ENCODE measurements around the gene ICAM4.
A peak's percentile ranks its signal among the peaks of the same experiment; 100 is the strongest.
"Not testable (repeated sequence)": the region's sequence is repeated elsewhere in the genome, so short reads cannot be mapped to it uniquely, and the experiment has no call there.

Gene ICAM4

DNA sequence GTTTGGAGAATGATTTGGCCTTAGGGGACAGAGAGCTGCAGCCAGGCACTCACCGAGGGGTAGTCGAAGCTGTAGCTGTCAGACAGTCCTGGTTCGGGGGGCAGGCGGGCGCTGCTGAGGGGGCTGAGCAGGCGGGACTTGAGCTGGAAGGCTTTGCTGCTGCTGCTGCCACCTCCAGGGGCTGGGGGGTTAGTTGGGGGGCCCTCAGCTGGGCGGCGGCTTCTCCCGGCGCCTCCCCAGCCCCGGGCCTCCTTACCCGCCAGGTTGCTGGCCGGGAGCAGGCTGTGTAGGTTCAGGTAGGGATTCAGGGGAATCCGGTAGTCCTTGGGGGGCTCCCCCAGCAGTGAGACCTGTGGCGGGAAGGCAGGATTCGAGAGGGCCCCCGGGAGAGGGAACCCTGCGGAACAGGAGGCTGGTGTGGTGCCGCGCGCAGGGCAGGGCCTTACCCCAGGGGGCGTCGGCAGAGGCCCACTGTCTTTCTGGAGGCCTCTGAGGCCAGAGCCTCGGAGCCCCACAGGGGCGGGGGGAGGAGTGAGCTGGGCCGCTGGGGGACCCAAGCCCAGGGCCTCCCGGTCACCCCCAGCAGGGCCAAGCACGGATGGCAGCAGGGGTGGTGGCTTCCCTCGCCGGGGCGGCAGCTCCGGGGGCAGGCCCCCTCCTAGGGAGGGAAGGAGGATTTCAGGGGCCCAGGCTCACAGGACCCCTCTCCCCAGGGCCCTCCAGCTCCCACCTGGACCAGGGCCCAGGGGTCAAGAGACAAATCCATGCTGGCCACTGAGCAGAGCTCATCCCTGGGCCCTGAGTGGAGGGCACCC lies 34.1 kb downstream of the ICAM4 start:
- DNase-seq = no peak

DNA sequence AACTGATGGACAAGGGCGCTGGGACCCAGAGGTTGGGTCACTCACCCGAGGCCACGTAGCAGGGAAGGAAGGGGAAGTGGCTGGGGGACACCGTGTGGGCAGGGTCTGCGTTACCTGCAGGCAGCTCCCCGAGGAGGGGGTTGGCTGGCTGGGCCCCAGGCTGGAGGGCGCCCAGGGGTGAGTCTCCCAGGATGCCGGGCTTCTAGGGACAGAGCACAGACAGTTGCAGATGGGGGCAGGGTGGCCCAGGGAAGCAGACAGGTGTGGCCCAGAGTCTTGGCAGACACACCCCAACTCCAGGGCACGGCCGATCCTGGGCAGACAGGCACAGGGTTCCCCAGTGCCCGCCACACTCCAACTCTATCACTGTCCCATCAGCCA lies 34.7 kb downstream of the ICAM4 start:
- no peak for DNase-seq

DNA sequence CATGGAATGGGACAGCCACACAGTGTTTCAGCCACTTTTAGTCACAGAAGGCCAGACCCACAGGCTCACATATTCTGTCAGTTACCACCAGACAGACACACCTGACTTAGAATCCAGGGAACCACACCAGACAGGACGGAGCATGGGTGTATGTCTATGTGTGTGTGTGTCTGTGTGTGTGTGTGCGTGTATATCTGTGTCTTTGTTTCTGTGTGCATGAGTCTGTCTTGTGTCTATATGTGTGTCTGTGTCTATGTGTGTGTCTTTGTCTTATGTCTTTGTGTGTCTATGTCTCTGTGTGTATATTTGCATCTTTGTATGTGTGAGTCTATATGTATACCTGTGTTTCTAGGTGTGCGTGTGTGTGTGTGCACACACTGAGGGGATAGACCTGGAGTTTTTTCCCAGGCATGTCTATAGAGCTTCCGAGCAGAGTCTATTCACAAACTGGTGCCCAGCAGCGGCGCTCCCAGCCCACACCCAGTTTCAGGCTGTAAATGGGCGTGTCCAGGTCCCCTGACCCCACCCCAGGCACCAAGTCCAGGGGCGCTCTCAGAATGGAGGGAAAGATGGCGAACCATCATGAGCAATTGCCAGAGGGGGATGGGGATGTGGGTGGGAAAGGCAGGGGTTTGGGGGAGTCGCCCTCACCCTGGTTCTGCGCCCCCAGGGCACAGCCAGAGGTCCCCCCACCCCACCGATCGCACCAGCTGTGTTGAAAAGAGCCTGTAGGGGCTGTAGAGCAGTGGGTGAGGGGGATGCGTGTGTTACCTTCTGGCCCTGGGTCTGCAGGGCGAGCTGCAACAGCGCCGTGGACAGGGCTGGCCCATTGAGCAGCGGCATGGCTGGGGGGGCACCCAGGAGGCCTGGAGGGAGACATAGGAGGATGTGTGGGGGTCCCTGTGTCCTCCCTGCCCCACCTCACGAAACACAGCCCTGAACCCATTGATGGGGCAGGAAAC lies 35.4 kb downstream of the ICAM4 start:
- no peak for DNase-seq

DNA sequence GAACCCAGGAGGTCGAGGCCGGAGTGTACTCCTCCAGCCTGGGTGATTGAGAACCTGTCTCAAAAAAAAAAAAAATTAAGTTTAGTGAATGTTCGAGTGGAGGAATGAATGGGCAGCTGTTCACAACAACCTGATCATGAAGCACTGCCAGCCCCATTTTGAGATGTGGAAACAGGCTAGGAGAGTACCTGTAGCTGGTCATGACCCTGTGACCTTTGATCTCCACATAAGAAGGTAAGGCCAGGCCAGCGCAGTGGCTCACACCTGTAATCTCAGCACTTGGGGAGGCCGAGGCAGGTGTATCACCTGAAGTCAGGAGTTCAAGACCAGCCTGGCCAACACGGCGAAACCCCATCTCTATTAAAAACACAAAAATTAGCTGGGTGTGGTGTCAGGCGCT lies 39.0 kb downstream of the ICAM4 start:
- no peak for DNase-seq

DNA sequence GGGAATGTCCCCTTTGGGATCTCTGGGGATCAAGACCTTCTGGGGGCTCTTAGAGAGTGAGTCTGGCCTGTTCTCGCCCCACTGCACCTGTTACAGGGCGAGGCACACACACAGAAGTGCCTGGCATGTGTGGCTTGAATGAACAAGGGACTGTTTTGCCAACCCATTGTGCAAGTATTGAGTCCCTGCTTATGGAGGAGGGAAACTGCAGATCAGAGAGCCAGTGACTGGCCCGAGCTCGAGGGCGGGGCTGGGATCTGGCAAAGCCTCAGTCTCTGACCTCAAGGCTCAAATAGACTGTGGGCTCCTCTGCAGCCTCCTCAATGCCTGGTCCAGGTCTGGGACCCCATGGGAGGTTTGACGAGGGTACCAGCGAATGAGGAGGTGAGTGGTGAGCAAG lies 41.0 kb downstream of the ICAM4 start:
- no peak for DNase-seq

DNA sequence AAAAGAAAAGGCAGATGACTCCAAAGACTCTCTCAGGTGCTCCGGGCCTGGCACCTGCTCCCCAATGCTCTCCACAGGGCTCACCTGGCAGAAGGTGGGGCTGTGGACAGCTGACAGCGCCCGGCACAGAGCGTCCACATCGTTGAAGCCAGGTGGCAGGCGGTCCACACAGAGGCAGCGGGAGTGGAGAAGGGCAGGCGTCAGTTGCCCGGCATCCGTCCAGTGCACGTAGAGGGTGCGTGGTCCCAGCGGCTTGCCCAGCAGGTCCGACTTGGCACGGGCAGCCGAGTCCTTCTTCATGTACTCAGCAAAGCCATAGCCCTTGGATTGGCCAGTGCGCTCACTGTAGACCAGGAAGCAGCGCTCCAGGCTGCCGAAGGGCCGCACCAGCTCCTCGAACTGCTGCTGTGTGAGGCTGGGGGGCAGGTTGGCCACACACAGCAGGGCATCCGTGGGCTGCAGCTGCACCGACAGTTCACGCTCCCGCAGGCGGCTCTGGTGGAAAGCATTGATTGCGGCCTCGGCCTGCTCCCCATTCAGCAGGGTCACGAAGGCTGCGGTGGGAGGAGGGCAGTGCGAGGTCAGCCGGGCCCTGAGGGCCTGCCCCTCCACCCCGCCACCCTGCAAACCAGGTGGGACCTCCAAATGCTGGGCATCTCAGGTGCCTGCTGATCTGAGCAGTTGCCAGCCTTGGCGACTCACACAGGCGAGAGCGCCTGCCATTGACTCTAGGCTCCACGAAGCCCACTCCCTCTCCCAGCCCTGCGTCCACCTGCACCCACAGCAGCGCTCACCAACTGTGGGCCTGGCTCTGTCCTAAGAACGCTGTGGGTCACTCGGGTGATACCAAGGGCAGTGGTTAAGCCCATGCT lies 42.0 kb downstream of the ICAM4 start:
- DNase-seq = no peak

DNA sequence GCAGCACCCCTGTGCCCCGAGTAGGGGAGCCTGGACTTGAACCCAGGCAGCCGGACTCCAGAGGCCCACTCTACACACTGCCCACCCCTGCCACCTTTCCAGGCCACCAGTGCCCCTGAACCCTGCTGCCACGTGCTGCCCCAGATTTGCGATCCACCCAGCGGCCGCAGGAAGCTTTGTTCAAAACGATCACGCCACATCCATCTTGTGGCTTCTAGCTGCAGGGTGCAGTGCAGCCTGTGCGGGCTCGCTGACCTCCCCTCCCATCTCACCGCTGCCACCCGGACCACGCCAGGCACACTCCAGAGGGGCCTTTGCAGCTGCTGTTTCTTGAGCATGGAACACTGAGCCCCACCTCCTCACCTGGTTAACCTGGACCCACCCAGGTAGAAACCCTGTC lies 42.8 kb downstream of the ICAM4 start:
- DNase-seq = no peak

DNA sequence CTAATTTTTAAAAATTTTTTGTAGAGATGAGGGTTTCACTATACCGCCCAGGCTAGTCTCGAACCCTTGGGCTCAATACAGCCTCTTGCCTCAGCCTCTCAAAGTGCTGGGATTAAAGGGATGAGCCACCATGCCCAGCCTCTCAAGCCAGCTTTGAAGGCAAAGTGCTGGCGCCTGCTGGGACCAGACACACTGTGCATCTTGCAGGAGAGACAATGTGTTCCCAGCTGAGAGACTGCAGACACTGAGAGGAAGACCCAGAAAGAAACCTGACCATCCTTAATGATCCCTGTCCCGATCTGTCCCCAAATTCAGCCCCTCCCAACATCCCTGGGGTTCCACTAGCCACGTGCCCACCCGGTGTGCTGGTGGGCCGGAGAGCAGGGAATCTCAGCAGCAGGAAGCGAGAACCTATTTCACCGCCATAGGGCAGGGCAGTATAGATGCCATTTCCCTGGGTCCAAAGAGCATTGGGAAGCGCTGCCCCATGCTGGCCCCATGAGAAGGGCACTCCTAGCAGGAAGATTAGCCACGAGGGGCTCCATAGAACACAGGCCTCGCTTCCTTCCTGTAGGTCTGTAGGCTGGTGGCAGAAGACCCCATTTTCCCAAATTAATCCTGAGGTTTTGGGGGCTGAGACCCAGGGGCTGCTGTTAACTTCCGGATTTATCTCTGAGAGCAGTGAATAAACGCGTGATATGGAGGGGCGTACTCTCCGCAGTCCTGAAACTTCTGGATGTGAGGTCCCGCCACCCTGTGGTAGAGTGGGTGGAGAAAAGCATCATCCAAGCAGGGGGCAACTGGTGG lies 45.6 kb downstream of the ICAM4 start:
- DNase-seq = no peak

DNA sequence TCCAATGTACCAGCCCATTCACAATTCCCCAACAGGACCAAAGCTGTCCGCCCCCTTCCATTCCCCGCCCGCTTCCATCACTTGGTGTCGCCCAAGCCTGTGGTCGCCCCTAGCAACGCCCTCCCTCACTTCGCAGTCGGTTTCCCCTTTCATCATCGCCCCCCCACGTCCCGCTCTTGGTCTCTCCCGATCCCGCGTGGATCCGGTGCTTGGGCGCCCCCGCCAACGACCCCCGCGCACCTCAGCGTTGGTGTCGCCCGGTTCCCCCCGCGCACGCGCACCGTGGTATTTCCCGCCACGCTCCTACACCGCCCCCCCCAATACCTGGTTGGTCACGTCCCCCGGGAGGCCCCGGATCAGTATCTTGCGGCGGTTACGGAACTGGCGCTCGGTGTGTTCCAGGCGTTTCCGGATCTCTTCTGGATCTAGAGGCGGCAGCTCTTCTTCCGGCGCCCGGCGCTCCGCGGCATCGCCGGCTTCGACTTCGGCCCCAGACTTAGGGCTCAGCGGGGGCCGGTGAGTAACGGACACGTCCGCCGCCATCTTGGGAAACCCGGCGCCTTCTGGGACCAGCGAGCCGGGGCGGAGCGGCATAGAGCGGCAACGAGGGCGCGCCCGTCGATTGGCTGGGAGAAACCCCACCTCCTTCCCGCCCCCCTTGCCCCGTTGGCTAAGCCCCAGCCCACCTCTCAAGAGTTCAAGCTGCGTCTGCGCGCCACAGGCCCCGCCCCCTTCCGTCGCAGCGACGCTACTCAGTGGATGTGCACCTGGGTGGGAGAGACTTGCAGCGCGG lies 46.4 kb downstream of the ICAM4 start, which contains the start of gene RAVER1:
RAVER1 (minus strand) TSS at position 565 of the 793 bp plus-strand sequence; CDS start at position 543, 22 bp downstream.
- peak; percentile 96 for DNase-seq

DNA sequence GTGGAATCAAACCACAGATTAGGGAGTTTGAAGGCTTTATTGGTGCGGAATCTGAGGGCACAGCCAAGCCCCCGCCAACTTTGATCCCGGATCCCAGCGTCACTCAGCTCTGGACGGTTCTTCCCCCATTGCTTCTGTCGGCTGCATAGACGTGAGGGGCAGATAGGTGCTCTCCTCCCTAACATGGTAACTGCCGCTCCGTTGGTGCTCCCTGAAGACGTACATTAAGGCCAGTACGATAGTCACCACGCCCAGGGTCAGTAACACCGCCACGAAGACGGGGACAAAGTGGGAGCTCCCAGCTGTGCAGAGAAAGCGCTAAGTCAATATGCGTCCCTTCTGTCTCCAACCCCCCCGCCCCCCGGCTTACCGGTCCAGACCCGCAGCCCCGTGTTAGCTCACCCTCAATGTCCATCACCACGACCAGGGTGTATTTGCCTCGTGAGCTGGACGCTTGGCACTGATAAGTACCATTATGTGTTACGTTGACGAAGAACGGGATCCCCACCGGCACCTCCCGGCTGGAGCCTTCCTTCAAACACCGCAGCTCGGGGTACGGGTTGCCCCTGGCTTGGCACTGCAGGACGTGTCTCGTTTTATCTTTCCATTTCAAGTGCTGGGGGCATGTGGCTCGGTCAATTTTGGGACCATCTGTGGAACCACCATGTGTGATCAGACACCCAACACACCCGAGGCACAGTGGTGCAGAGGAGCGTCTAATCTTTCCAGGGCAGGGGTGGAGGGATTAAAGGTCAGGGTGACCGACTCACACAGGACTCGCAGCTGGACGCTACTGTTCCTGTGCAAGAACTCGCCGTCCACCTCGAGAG lies 47.2 kb downstream of the ICAM4 start:
- no peak for DNase-seq

DNA sequence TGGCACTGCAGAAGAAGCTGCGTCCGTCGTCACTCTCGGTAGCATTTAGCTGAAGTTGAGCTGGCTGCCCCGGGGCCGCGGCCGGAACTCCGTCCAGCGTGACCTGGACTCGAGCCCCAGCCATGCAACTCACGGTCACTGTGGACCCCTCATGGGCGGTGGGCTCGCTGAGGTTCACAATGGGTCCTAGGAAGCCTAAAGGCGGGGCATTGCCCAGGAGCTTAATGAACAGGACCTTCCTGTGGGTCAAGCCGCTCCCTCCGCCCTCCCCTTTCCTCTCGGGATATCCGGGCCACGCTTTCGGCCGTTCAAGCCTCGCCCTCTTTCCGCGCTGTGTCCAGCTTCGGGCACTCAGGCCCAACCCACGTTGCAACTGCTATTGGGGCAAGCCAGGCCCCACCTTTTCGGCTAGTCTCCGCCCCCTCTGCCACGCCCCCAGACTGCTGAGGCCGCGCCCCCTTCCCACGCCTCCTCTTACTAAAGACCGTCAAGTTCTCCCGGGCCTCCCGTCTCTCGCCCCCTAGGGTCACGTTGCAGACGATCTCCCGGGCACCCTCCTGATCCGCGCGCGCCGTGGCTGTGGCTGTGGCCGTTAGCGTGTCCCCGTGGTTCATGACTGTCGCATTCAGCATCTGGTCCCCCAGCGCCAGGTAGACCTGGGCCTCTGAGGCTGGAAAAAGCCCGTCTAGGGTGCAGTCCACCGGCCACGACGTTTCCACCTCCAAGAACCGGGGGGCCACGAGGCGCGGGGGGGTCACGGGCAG lies 48.0 kb downstream of the ICAM4 start:
- DNase-seq = no peak

DNA sequence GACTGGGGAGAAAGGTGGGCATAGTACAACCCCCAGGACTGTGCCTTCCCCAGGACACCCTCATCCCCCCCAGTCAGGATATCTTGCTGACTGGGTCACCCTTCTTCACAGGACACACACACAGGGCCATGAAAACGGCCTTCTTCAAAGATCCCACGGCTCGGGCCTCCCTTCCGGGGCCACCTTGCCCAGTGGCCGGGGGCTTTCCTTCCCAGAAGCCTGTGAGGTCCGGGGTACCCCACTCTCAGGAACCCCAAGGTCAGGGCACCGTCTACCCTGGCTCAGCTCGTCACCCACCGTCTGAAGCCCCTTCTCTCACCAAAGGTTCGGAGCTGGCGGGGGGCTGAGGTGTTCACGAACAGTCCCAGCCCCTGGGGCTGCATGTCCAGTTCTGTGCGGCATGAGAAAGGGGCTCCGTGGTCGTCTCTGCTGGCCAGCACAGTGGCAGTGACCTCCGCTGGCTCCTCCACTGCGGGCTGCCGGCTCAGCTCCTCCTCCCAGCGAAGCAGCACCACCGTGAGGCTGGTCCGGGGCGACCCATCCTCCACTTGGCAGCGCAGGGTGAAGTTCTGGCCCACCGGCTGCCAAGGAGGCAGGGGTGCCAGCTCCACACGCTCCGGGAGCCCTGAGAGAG lies 48.7 kb downstream of the ICAM4 start:
- no peak for DNase-seq

DNA sequence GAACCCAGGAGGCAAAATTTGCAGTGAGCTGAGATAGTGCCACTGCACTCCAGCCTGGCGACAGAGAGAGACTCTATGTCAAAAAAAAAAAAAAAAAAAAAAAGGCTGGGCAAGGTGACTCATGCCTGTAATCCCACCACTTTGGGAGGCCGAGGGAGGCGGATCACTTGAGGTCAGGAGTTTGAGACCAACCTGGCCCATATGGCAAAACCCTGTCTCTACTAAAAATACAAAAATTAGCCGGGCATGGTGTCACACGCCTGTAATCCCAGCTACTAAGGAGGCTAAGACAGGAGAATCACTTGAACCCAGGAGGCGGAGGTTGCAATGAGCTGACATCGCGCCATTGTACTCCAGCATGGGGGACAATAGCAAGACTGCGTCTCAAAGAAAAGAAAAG lies 50.0 kb downstream of the ICAM4 start:
- not testable (repeated sequence) for DNase-seq
